ENCODE measurements around the gene PRKCQ. TPM values are rescaled to one million over a fixed set of nuclear protein-coding genes. Genes with fewer than 3 reads are reported as not detected.
"Not testable (repeated sequence)": the region's sequence is repeated elsewhere in the genome, so short reads cannot be mapped to it uniquely, and the experiment has no call there.

Gene PRKCQ
- total and polyA plus RNA-seq, 7 experiments from 2014 or later = 44.3 to 74.5 (median 65.8) TPM

GRCh38 chr10:6382081-6382480, 198.0 kb downstream of the PRKCQ start:
- Histone ChIP-seq H3K9me3 (ENCODE audit: control insufficient read depth in 2 of 3, low read length in 3 of 3) (peaks cover 0 to 12% (median 10%) of the 10 kb centered on the region in 3 experiments), H3K36me3 (ENCODE audit: control insufficient read depth in 2 of 3, insufficient read depth in 3 of 3, low read length in 3 of 3) (no peaks in the 10 kb centered on the region), H3K27ac (ENCODE audit: low read depth, low read length) (no peak overlapping the region), H3K4me3 (ENCODE audit: low read length) (peak overlapping the region; percentile 30), H3K27me3 (ENCODE audit: control insufficient read depth in 2 of 2, insufficient read depth in 2 of 2, low read length in 2 of 2) (no peaks in the 10 kb centered on the region), H3K4me1 (ENCODE audit: control insufficient read depth in 2 of 2, insufficient read depth in 2 of 2, low read length in 2 of 2) (peaks cover 0 to 17% of the 10 kb centered on the region in 2 donors)
- Mint-ChIP-seq H3K4me1 (peaks cover 11 to 27% (median 20%) of the 10 kb centered on the region in 7 donors), H3K27ac (peak overlapping the region; percentile 9 to 86 (median 76)), H3K27me3 (no peaks in the 10 kb centered on the region), H3K9me3 (peaks cover 3 to 34% (median 20%) of the 10 kb centered on the region in 11 donors), H3K4me3 (peak overlapping the region; percentile 52 to 84 (median 72)), H3K36me3 (peaks cover 9 to 51% (median 14%) of the 10 kb centered on the region in 5 donors)
- CTCF ChIA-PET = interaction anchor here (0.7 to 1.8 kb wide), 4 partner anchors 9 to 180 kb away, joined by 3 to 5 read pairs (median 3); partner anchors contain the start of gene PFKFB3
- intact Hi-C loops (cut with micrococcal nuclease) = loop anchor here in 1 of 2 donors (1.0 kb wide), 2 partner anchors 19 to 34 kb away; no protein-coding TSS in a partner anchor
- ATAC-seq (peak; percentile 53), DNase-seq (peak in 7 of 9 donors; percentile 40 to 63 (median 53))
- POLR2A ChIA-PET = interaction anchor here (0.7 to 2.7 kb wide), 8 partner anchors 12 to 209 kb away, joined by 3 to 29 read pairs (median 4); partner anchors contain the start of gene PFKFB3

- Mint-ChIP-seq H3K36me3 (peaks cover 13 to 53% (median 14%) of the 10 kb centered on the region in 5 donors), H3K4me1 (peaks cover 11 to 27% (median 20%) of the 10 kb centered on the region in 7 donors), H3K9me3 (peaks cover 3 to 37% (median 20%) of the 10 kb centered on the region in 11 donors)
- H3K4me3 ChIP-seq (ENCODE audit: low read length); H3K36me3 ChIP-seq (ENCODE audit: control insufficient read depth in 2 of 3, insufficient read depth in 3 of 3, low read length in 3 of 3); H3K27me3 ChIP-seq (ENCODE audit: control insufficient read depth in 2 of 2, insufficient read depth in 2 of 2, low read length in 2 of 2); intact Hi-C loops (cut with micrococcal nuclease); H3K4me3 Mint-ChIP-seq; H3K27me3 Mint-ChIP-seq; H3K27ac ChIP-seq (ENCODE audit: low read depth, low read length); ATAC-seq; H3K27ac Mint-ChIP-seq; CTCF ChIA-PET; DNase-seq: not testable (repeated sequence)
- peaks cover 0 to 17% of the 10 kb centered on the region in 2 donors for H3K4me1 ChIP-seq (ENCODE audit: control insufficient read depth in 2 of 2, insufficient read depth in 2 of 2, low read length in 2 of 2)
- POLR2A ChIA-PET = interaction anchor here (0.9 kb wide), 1 partner anchor 308 kb away, joined by 4 read pairs; no protein-coding TSS in a partner anchor
- H3K9me3 ChIP-seq (ENCODE audit: control insufficient read depth in 2 of 3, low read length in 3 of 3) = peaks cover 0 to 12% (median 10%) of the 10 kb centered on the region in 3 experiments
Measured at GRCh38 chr10:6380478-6380877, 199.6 kb downstream of the PRKCQ start.

- Histone ChIP-seq H3K4me3 (ENCODE audit: low read length) (no peak overlapping the region), H3K4me1 (ENCODE audit: control insufficient read depth in 2 of 2, insufficient read depth in 2 of 2, low read length in 2 of 2) (peaks cover 0 to 17% of the 10 kb centered on the region in 2 donors), H3K9me3 (ENCODE audit: control insufficient read depth in 2 of 3, low read length in 3 of 3) (peaks cover 0 to 12% (median 10%) of the 10 kb centered on the region in 3 experiments), H3K27ac (ENCODE audit: low read depth, low read length) (no peak overlapping the region), H3K27me3 (ENCODE audit: control insufficient read depth in 2 of 2, insufficient read depth in 2 of 2, low read length in 2 of 2) (no peaks in the 10 kb centered on the region), H3K36me3 (ENCODE audit: control insufficient read depth in 2 of 3, insufficient read depth in 3 of 3, low read length in 3 of 3) (no peaks in the 10 kb centered on the region)
- Mint-ChIP-seq H3K27me3 (no peaks in the 10 kb centered on the region), H3K36me3 (peaks cover 13 to 53% (median 14%) of the 10 kb centered on the region in 5 donors), H3K27ac (peak overlapping the region in 2 of 9 donors; percentile 53 to 54), H3K9me3 (peaks cover 3 to 39% (median 20%) of the 10 kb centered on the region in 11 donors), H3K4me3 (no peak overlapping the region), H3K4me1 (peaks cover 11 to 27% (median 20%) of the 10 kb centered on the region in 7 donors)
- POLR2A ChIA-PET = interaction anchor here (1.1 to 2.9 kb wide), 3 partner anchors 11 to 216 kb away, joined by 4 to 15 read pairs (median 7); no protein-coding TSS in a partner anchor
- no peak for ATAC-seq
- CTCF ChIA-PET = interaction anchor here (0.8 to 0.9 kb wide), 2 partner anchors 16 to 177 kb away, joined by 3 read pairs; no protein-coding TSS in a partner anchor
- intact Hi-C loops (cut with micrococcal nuclease) = no loop called here
- DNase-seq = no peak
Measured at GRCh38 chr10:6379015-6379776, 200.9 kb downstream of the PRKCQ start.

All from naive thymus-derived CD4-positive, alpha-beta T cell (primary cell).